Posterior vena cava (tissue), 2 donors: Measurements from ENCODE around the gene MPHOSPH10. TPM values are rescaled to one million over a fixed set of nuclear protein-coding genes. Genes with fewer than 3 reads are reported as not detected.
"Not testable (repeated sequence)": the region's sequence is repeated elsewhere in the genome, so short reads cannot be mapped to it uniquely, and the experiment has no call there.

Source experiments
- DNase-seq: peaks from one replicate; pipeline ENCODE4 v3.0.0-alpha.2; 2020; ENCODE audit warnings: low spot score
- intact Hi-C, 2 donors: fragments of 100-400 bp; cut with DNase I; formaldehyde crosslinking; loops; one replicate each; pipeline versions ENCODE4 v1.14.1 to v1.14.2; 2022 to 2023
- total RNA-seq, 2 donors: library from RNA; stranded (reverse); fragmentation: NEBNext Ultra II Directional; extraction: Animal tissue kit (Norgen Biotek cat#: 25700); gene quantifications; one replicate each; pipeline ENCODE4 v1.2.1, GENCODE V29; 2021
- donor health status: DM: yes; HTN: yes; CAD: no.
- donor health status: DM: yes; HTN: yes; CAD: no.

Gene MPHOSPH10
- total RNA-seq, 2 donors from 2014 or later, result 26.3 to 28.3 TPM

DNA sequence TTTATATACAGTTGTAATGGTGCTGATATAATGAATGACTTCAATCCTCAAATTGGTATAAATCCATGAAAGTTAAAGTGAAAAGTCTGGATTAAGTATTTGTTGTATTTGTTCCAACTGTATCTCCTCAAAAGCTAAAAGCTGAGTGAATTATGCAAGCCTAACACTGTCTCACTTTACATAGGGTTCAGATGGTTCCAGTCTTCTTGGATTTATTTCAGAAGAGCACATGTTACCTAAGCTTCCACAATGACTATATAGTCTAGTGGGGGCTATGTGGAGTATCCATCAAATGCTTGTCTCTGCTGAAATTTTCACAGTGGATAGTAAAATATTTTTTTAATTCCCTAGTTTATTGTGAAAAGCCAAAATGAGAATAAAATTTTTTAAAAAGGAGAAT is 13.4 kb upstream of the MPHOSPH10 start:
- intact Hi-C loops, result no loop called here
- DNase-seq, result no peak

- intact Hi-C loops, result no loop called here
- DNase-seq, result no peak
Measured at GRCh38 chr2:71120195-71120594, 10.2 kb upstream of the MPHOSPH10 start.

GRCh38 chr2:71121479-71121878 is 9.0 kb upstream of the MPHOSPH10 start:
- intact Hi-C loops, result no loop called here
- DNase-seq, result no peak

DNA sequence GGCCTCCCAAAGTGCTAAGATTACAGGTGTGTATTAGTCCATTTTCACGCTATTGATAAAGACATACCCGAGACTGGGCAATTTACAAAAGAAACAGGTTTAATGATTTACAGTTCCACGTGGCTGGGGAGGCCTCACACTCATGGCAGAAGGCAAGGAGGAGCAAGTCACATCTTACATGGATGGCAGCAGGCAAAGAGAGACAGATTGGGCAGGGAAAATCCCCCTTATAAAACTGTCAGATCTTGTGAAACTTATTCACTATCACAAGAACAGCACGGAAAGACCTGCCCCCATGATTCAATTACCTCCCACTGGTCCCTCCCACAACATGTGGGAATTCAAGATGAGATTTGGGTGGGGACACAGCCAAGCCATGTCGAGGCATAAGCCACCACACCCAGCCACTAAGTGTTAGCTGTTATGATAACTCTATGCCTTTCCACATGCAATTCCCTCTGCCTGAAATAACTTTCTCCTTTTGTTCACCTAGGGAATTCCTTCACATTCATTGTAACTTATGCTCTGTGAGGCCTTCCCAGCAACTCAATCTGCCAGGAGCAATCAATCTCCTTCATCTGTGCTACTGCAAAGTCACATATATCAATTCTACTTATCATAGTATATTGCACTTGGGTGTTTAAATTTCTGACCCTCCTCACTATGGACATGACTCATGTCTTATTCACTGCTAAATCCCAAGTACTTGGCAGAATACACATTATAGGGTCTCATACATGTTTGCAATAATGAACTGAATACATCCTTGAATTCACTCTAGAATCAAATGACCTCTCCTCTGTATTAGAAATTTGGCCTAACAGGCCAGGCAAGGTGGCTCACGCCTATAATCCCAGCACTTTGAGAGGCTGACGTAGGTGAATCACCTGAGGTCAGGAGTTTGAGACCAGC is 7.8 kb upstream of the MPHOSPH10 start:
- intact Hi-C loops, result no loop called here
- DNase-seq, result no peak

DNA sequence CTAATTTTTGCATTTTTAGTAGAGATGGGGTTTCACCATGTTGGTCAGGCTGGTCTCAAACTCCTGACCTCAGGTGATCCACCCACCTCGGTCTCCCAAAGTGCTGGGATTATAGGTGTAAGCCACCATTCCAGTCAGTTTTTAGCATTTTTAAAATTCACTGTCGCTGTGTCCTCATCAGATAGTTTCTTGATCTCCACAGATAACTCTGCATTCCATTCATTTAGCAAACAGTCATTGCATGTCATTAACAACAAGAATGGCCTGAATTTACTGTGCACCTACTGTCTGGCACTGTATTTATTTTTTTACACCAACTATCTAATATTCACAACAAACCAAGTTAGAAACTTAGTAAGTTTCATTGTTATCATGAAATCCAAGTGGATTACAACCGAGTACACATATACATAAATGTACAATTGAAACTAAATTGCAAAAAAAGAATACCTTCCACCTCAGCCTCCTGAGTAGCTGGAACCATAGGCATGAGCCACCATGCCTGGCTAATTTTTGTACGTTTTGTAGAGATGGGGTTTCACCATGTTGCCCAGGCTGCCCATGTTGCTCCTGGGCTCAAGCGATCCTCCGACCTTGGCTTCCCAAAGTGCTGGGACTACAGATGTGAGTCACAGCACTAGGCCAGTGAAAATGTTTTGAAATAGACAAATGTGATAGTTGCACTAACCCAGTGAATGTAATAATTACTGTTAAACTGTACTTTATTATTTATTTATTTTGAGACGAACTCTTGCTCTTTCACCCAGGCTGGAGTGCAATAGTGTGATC is 4.7 kb upstream of the MPHOSPH10 start:
- intact Hi-C loops, result no loop called here
- no peak for DNase-seq

DNA sequence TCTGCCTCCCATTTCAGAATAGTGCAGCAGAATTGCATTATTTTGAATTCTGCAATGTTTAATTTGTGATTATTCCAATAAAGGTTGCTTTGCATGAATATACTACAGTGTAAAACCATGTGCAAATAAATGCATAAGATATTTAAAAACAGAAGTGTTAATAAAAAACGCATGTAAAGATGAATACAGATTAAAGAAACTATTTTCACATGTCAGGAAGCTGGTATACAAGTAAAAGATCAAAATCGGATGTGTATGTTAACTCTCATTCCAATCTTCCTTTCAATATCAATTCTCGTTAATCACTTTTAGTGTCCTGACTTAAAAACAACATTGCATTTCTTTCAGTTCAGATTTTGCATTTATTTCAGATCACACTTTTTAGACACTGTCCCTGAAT is 3.5 kb upstream of the MPHOSPH10 start:
- intact Hi-C loops, result no loop called here

GRCh38 chr2:71129114-71129901 is 1.1 kb upstream of the MPHOSPH10 start:
- no peak for DNase-seq

More for the DNA sequence above, 3.5 kb upstream of the MPHOSPH10 start:
- no peak for DNase-seq

DNA sequence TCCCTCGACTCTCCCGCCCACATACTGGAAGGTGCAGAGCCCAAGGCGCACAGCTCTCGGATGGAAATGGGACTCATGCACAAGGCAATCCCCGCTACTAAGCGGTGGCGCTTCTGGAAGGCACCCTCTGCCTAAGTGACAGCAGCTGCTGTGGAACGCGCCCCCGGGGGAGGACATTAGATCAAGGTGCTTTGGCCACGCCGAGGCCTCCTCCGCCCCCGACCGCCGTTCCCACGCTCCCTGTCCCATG is 607 bp upstream of the MPHOSPH10 start:
- intact Hi-C loops, result no loop called here

More at GRCh38 chr2:71129114-71129901, 1.1 kb upstream of the MPHOSPH10 start:
- intact Hi-C loops, result no loop called here

DNA sequence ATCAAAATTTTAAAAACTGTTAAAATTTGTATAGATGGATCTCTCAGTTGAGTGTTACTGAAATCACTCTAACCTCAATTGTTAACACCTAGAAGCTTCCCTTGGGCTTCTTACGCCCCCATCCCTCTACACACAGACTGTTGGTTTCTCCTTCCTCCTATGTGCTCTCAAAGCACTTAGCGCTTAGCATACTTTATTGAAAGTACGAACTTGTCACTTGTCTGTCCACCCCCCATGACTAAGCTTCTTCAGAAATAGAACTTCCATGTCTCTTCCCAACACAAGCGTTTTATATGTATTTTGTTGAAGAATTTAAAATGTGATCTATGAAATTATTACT is 441 bp downstream of the MPHOSPH10 start:
- DNase-seq, result no peak
- intact Hi-C loops, result no loop called here

More for the DNA sequence above, 607 bp upstream of the MPHOSPH10 start:
- DNase-seq, result no peak

- DNase-seq, intact Hi-C loops: not testable (repeated sequence)
Measured at GRCh38 chr2:71131387-71132166, 1.1 kb downstream of the MPHOSPH10 start.

GRCh38 chr2:71133603-71134002 is 3.2 kb downstream of the MPHOSPH10 start:
- DNase-seq, result no peak
- intact Hi-C loops, result no loop called here

- DNase-seq, result no peak
Measured at GRCh38 chr2:71136174-71136573, 5.7 kb downstream of the MPHOSPH10 start.

DNA sequence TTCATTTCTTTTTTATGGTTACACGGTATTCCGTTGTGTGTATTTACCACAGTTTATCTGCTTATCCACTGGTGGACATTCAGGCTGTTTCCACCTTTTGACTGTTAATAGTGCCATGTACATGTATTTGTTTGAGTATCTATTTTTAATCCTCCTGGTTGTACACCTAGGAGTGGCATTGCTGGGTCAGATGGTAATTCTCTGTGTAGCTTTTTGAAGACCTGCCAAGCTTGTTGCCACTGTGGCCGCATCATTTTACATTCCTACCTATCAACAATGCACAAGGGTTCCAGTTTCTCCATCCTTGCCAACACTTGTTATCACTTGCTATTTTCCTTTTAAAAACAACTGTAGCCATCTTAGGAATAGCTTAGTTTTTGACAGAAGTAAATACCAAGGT is 13.3 kb downstream of the MPHOSPH10 start:
- DNase-seq, result no peak
- intact Hi-C loops, result no loop called here

More at GRCh38 chr2:71136174-71136573, 5.7 kb downstream of the MPHOSPH10 start:
- intact Hi-C loops, result no loop called here

DNA sequence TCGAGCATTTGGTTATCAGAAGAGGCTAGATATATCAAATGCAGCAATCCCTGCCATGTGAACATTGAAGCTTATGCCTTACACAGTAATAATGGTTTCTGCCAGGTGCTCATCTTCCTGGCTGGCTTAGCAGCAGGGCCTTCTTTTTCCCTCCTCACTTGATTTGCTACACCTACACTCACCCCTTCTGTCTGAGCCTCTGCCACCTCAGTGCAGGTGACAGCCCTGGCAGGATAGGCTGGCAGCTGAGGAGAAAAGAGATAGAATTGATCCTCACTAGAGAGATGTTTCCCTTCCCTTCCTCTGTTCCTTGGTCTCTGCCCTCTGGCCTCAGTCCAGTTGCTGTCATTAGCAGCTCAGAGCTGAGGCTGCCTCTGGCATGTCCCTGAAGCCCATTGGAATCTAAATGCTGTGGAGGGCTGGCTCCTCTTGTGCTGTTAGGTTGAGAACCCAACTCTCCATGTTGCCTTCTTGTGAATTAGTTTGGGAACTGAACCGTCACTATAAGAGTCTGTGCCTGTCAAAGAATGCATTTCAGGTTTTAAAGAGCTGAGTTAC is 18.2 kb downstream of the MPHOSPH10 start:
- intact Hi-C loops, result no loop called here
- DNase-seq, result no peak

- intact Hi-C loops, result loop anchor here in 1 of 2 donors (5.0 kb wide), 1 partner anchor 1807 kb away; no protein-coding TSS in a partner anchor
- DNase-seq, result no peak
Measured at GRCh38 chr2:71150082-71150816, 19.8 kb downstream of the MPHOSPH10 start.

DNA sequence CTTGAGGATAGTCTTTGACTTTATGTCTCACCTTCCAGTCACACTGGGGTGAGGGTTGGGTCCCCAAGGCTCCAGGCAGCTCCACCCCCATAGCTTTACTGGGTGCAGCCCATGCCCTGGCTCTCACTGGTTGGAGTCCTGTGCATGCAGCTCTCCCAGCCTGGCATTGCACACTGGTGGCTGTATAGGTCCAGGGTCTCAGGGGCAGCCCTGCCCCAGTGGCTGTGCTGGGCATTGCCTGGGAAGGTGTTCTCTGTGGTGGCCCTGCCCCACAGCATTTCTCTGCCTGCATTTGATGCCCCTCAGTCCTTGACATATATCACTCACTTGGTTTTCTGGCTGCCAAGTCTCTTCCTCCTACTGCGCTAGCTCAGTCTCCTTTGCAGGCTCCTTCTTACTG is 21.2 kb downstream of the MPHOSPH10 start:
- no peak for DNase-seq
- intact Hi-C loops, result loop anchor here in 1 of 2 donors (5.0 kb wide), 1 partner anchor 1806 kb away; no protein-coding TSS in a partner anchor

GRCh38 chr2:71153585-71154224 is 23.3 kb downstream of the MPHOSPH10 start:
- no peak for DNase-seq
- intact Hi-C loops, result loop anchor here in 1 of 2 donors (5.0 kb wide), 1 partner anchor 1804 kb away; no protein-coding TSS in a partner anchor
